ENCODE results near the gene CASP10.
"Not testable (repeated sequence)": the region's sequence is repeated elsewhere in the genome, so short reads cannot be mapped to it uniquely, and the experiment has no call there.

The CASP10 gene

GRCh38 chr2:201156640-201157039 lies 26.3 kb upstream of the CASP10 start:
- no peak for DNase-seq

- DNase-seq = no peak
These were observed 25.2 kb upstream of the CASP10 start for GRCh38 chr2:201157694-201158093.

- DNase-seq = peak; percentile 77 to 78
These were observed 24.6 kb upstream of the CASP10 start for GRCh38 chr2:201158111-201158929.

GRCh38 chr2:201164166-201164565 lies 18.8 kb upstream of the CASP10 start:
- DNase-seq = no peak

- DNase-seq = no peak
These were observed 15.4 kb upstream of the CASP10 start for GRCh38 chr2:201167546-201167945.

GRCh38 chr2:201168496-201168895 lies 14.4 kb upstream of the CASP10 start:
- DNase-seq = not testable (repeated sequence)

GRCh38 chr2:201171259-201171814 lies 11.6 kb upstream of the CASP10 start:
- no peak for DNase-seq

GRCh38 chr2:201172279-201172678 lies 10.7 kb upstream of the CASP10 start:
- DNase-seq = no peak

GRCh38 chr2:201174687-201175086 lies 8.3 kb upstream of the CASP10 start:
- DNase-seq = no peak

GRCh38 chr2:201176081-201176481 lies 6.9 kb upstream of the CASP10 start:
- no peak for DNase-seq

- peak in 1 of 2 experiments; percentile 17 for DNase-seq
These were observed 2.9 kb upstream of the CASP10 start for GRCh38 chr2:201180010-201180409.

GRCh38 chr2:201183365-201183727 lies 405 bp downstream of the CASP10 start:
- no peak for DNase-seq

- DNase-seq = not testable (repeated sequence)
These were observed 894 bp downstream of the CASP10 start for GRCh38 chr2:201183835-201184234.

- not testable (repeated sequence) for DNase-seq
These were observed 1.3 kb downstream of the CASP10 start for GRCh38 chr2:201184248-201184647.

- no peak for DNase-seq
These were observed 2.9 kb downstream of the CASP10 start for GRCh38 chr2:201185863-201186262.

- DNase-seq = no peak
These were observed 4.0 kb downstream of the CASP10 start for GRCh38 chr2:201186982-201187381.

GRCh38 chr2:201188449-201188848 lies 5.5 kb downstream of the CASP10 start:
- DNase-seq = no peak

- DNase-seq = no peak
These were observed 8.4 kb downstream of the CASP10 start for GRCh38 chr2:201191132-201191875.

- no peak for DNase-seq
These were observed 11.2 kb downstream of the CASP10 start for GRCh38 chr2:201194097-201194496.

GRCh38 chr2:201195331-201195730 lies 12.4 kb downstream of the CASP10 start:
- no peak for DNase-seq

- DNase-seq = no peak
These were observed 13.1 kb downstream of the CASP10 start for GRCh38 chr2:201196003-201196402.

- DNase-seq = no peak
These were observed 13.9 kb downstream of the CASP10 start for GRCh38 chr2:201196803-201197202.

GRCh38 chr2:201197781-201198180 lies 14.8 kb downstream of the CASP10 start:
- DNase-seq = no peak

- DNase-seq = no peak
These were observed 16.9 kb downstream of the CASP10 start for GRCh38 chr2:201199847-201200246.

Data from NCI-H446 (cell line).